GM19397 (cell line): ENCODE results near the gene DSCAM.

Experiments used
- ATAC-seq: cut with Tn5 transposase; IDR thresholded peaks from one replicate; pipeline ENCODE4 v1.9.1; 2021; ENCODE audit warnings: mild to moderate bottlenecking, moderate library complexity; ENCODE audit not compliant: unreplicated experiment

Gene DSCAM

DNA sequence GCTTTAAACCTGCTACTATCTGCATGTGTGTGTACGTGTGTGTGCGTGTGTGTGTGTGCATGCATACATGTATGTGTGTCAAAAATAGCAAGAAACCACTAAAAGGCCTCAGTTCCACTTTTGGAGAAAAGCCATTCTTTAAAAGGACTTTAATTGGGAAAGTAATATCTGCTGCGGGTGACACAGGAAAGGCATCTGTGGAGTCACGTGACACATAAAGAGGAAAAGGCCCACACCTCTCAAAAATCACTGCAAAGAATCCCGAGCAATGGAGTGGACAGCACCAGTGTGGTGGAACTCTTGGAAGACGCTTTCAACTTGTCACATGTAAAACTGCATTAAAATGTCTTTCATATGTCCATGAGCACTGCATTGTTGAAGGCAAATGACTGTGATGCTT, 63.6 kb downstream of the DSCAM start:
- ATAC-seq = no peak

DNA sequence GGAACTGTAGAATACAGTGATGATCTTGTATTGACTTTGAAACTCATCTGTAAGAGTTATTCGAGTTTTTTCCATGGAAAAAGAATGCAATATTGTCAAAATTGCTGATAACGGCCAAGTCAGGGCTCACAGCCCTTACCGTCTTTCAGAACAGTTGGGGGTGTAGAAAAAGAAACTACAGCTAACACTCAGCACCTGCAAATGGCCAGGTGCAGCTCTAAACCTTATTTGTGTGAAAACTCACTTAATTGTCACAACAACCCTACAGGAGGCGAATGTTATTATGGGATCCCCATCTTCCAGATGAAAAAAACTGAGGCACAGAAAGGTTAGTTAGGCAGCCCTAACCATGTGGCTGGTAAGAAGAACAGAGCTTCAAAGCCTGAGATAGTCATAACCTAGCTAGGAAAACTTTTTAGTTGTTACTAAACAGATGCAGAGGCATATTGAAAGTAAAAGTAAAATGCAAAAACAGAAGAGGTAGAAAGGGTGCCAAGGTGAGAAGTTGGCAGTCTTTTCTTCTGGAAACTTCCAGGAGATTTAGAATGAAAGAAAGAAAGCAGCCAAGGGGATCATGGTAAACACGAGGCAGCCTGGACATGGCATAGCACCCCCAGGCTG, 76.4 kb downstream of the DSCAM start:
- ATAC-seq = no peak

- ATAC-seq = no peak
Measured at GRCh38 chr21:40769231-40769630, 77.7 kb downstream of the DSCAM start.

GRCh38 chr21:40768056-40768455, 78.9 kb downstream of the DSCAM start:
- ATAC-seq = no peak

DNA sequence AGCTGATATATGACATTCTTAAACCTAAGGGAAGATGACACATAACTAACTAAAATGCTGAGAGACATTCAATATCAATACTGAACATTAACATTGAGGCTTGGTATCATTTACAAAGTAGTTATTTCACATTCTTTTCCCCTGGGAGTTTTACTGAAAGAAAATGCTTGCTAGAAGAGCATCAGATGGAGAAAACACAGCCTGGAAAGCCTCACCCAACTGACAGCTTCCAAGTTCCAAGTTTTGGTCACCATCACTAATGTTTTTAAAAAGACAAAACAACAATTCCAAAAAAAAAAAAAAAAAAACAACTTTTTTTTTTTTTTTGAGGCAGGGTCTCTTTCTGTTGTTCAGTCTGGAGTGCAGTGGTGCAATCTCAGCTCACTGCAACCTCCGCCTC, 80.6 kb downstream of the DSCAM start:
- ATAC-seq = no peak

DNA sequence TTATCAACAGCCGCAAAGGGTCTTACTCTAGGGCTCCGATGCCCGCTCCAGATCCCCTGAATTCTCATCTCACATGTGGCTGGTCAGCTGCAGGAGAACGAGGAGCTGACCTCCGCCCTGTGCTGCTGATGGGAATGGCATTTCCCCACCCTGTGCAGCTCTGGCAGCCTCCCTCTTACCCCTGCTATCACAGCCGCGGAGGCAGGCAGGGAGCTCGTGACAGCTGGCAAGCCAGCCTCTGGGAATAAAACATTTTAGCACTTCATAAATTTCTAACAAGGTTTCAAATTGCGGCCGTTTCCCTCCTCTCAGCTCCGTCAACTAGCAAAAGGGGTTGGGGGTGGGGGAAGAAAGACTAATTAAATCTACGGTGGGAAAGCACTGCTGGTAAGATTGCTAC, 81.1 kb downstream of the DSCAM start:
- no peak for ATAC-seq

DNA sequence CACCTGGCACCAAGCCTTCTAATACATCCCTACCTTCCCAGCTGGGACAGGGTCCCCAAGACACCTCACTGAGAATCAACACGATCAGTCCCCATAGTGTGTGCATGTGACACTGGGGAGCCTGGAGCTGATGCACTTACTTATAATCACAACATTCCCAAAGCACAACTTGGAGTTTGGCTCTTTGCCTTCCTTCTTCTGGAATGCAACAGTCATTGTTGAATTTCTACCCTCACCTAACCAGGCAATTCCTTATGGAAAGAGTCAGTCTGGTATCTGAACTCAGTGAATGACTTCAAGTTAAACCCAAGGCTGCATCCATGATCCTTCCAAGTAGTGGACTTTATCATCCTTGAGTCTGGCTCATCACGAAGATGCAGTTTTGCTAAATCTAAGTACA, 86.1 kb downstream of the DSCAM start:
- ATAC-seq = no peak

GRCh38 chr21:40759061-40759460, 87.9 kb downstream of the DSCAM start:
- ATAC-seq = no peak

- ATAC-seq = no peak
Measured at GRCh38 chr21:40757366-40757765, 89.6 kb downstream of the DSCAM start.

GRCh38 chr21:40754466-40754865, 92.5 kb downstream of the DSCAM start:
- ATAC-seq = no peak

DNA sequence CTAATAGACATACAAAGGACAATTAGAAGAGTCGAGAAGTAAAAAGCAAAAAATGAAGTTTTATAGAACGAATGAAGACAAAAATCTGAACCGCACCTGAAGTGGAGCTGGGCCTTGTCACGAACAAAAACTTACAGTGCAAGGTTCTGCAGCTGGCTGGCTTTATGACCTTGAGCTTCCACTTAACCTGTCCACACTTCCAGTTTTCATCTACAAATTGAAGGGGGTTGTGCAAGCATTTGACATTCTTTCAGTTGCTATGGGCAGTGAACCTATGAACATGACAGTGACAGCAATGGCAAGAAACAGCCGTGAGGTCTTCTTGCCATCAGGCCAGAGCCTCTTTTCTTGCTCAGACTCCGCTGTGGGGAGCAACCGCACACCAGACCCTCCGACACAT, 93.2 kb downstream of the DSCAM start:
- ATAC-seq = no peak

DNA sequence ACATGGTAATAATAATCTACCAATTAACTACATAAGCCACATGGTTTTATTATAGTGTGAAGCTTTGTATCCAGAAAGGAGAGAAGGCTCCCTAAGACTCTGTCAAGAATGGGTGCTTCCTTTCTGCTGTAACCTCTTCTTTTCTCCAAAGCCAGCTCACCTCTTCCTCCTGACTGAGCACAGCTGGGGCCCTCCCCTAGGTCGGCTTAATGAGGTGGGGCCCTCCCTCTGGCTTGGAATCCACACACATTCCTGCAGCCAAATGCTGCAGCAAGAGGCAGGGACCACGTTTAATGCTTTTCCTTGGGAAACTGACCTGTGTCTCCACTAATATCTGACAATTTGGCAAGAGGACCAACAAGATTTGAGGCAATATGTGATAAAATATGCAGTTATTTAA, 94.8 kb downstream of the DSCAM start:
- ATAC-seq = no peak

DNA sequence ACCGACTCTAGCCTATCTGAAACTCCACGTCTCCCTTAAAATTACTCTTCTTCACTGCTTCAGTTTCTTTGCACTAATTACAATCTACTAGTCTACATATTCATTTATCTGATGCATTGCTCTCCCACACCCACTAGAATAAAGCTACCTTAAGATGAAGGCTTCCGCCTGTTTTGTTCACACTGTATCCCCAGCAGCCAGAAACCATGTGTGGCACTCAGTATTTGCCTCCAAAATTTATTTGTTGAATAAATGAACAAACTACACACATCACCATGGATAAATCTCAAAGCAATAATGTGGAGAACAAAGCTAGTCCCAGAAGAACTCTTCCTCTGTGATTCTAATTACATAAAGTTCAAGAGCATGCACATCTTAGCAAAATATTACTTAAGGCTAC, 95.7 kb downstream of the DSCAM start:
- ATAC-seq = no peak

DNA sequence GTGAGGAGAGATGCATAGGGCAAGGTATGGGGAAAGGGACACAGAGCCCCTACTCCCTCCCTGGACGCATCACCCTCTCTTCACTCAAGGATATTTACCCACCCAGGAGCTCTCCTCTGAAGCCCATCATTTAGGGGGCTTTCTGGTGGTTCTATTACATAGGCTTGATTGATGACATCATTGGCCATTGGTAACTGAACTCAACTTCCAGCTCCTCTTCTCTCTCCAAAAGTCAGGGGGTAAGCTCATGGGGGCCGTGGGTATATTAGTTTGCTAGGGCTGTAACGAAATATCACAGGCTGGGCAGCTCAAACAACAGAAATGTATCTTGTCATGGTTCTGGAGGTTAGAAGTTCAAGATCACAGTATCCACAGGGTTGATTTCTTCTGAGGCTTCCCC, 110.8 kb downstream of the DSCAM start:
- ATAC-seq = no peak

- no peak for ATAC-seq
Measured at GRCh38 chr21:40733024-40733397, 113.9 kb downstream of the DSCAM start.

- no peak for ATAC-seq
Measured at GRCh38 chr21:40732253-40733023, 114.5 kb downstream of the DSCAM start.

- no peak for ATAC-seq
Measured at GRCh38 chr21:40731206-40731605, 115.8 kb downstream of the DSCAM start.

GRCh38 chr21:40730426-40730800, 116.5 kb downstream of the DSCAM start:
- ATAC-seq = no peak

DNA sequence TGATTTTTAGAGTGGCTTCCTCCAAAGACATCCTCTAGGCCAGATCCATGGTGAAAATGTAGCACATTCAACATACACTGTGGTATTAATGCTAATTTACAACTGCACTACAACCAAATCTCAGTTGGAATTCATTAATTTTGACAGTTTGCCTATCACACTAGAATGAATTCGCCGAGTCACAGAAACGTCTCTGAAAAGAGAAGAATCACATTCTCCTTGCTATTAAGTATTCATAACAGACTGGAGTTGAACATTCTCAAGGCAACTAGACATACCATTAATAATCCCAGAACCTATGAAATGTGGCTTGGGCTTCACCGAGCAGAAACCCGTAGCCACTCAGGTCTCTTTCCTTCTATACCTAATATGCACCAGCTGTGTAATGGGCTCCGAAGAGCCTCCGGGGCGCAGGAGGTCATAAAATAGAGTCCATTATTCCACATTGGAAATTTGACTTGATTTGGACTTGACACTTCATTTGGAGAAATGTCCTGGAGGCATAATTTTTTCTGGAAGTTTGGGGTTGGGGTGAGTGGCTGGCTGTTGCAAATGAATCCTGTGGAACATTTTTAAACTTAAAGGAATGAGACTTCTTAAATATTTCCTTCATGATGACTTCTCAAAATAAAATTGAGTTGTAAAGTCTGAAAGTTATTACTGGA, 117.1 kb downstream of the DSCAM start:
- no peak for ATAC-seq

- ATAC-seq = no peak
Measured at GRCh38 chr21:40723966-40724365, 123.0 kb downstream of the DSCAM start.

GRCh38 chr21:40723317-40723716, 123.6 kb downstream of the DSCAM start:
- ATAC-seq = no peak

DNA sequence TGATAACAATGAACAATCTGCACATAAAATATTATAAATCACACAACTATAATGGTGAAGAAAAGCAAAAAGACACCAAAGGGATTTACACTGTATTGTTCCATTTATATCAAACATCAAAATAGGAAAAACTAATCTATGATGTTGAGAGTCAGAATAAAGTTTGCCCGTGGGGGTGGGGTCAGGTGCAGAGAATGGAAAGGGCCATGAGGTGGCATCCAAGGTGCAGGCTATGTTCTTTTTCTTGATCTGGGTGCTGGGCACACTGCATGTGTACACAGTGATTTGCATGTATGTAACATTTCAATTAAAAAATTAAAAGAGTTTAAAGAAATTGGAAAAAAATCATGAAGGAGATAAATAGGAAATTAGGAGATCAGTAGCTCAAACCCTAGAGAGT, 127.3 kb downstream of the DSCAM start:
- ATAC-seq = no peak
